HL-60 (cell line): ENCODE data around the gene MPND.

Source experiments
- DNase-seq, 2 experiments: peaks; one replicate each; pipeline ENCODE4 v3.0.0-alpha.2; 2010 to 2020; ENCODE audit warnings: low read depth in 1 of 2, low spot score in 1 of 2
- H3K27ac ChIP-seq: fragments of 250-450 bp; sonication (Bioruptor Pico); replicated peaks from 2 replicates; pipeline ENCODE4 v1.5.1; 2020; ENCODE audit warnings: mild to moderate bottlenecking, moderate library complexity
- H3K27me3 ChIP-seq: fragments of 250-450 bp; sonication (Bioruptor Pico); 2 replicates; pipeline ENCODE4 v1.5.1; 2021; ENCODE audit warnings: mild to moderate bottlenecking, moderate library complexity; ENCODE audit not compliant: insufficient read depth, poor library complexity, severe bottlenecking
- H3K4me3 ChIP-seq: replicated peaks from 2 replicates; pipeline ENCODE4 v1.5.1; 2011; ENCODE audit warnings: mild to moderate bottlenecking, control low read depth, low read length; ENCODE audit not compliant: insufficient read depth
- GABPA ChIP-seq: IDR thresholded peaks from 2 replicates; pipeline ENCODE4 v1.6.1; 2012; ENCODE audit warnings: low read depth
- POLR2AphosphoS5 ChIP-seq: IDR thresholded peaks from 2 replicates; pipeline ENCODE4 v1.6.1; 2012; ENCODE audit warnings: low read depth
- SPI1 ChIP-seq: IDR thresholded peaks from 2 replicates; pipeline ENCODE4 v1.6.1; 2012; ENCODE audit warnings: low read depth, mild to moderate bottlenecking, borderline replicate concordance
- TF ChIP-seq, protein P1 (sequence below): IDR thresholded peaks from one replicate; pipeline ENCODE4 v1.5.1; 2011; ENCODE audit warnings: low read length, control low read depth, inconsistent platforms; ENCODE audit not compliant: insufficient read depth
- TF ChIP-seq, protein P2 (sequence below): IDR thresholded peaks from 2 replicates; pipeline ENCODE4 v1.6.1; 2012; ENCODE audit warnings: low read depth; ENCODE audit not compliant: insufficient replicate concordance

Gene MPND

DNA sequence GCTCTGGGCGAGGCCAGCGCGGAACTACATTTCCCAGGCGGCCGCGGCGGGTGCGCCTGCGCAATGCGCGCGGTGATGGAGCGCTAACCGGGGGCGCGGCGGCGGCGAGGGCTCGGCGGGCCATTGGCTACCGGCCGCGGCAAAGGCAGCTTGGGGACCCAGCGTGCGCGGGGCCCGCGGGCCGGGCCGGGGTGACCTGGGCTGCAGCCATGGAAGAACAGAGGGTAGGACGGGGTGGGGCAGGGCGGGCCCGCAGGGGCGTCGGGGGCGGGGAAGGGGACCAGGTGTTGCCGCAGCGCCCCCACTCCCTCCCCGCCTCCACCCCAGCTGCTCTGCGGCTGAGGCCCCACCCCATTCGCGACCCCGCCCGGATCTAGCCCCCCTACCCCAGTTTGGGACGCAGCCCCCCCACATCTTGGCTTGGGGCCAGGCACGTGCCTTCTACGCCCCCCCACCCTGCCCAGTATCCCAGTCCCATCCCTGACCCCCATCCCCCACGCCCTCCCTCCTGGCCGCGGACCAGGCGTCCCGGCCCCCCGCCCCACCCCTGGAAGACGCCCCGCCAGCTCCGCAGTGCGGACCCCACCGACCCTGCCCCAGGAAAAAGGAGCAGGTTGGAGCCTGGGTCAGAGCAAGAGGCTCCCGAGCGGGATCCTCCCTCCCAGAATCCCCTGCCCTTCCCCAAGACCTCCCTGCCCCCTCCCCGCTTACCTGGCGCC lies 38.7 kb upstream of the MPND start, which contains the start of gene FSD1:
Gene FSD1 (plus strand): TSS at position 61 of the 719 bp plus-strand sequence. CDS start 149 bp downstream, at position 210.
- Histone ChIP-seq H3K27me3 (peaks cover 9% of the 10 kb centered on the region), H3K4me3 (no peak within 1 kb of the TSS), H3K27ac (no peak within 1 kb of the TSS)
- TF ChIP-seq POLR2AphosphoS5 (no peak), SPI1 (no peak), GABPA (no peak)
- TF ChIP-seq, protein P1, sequence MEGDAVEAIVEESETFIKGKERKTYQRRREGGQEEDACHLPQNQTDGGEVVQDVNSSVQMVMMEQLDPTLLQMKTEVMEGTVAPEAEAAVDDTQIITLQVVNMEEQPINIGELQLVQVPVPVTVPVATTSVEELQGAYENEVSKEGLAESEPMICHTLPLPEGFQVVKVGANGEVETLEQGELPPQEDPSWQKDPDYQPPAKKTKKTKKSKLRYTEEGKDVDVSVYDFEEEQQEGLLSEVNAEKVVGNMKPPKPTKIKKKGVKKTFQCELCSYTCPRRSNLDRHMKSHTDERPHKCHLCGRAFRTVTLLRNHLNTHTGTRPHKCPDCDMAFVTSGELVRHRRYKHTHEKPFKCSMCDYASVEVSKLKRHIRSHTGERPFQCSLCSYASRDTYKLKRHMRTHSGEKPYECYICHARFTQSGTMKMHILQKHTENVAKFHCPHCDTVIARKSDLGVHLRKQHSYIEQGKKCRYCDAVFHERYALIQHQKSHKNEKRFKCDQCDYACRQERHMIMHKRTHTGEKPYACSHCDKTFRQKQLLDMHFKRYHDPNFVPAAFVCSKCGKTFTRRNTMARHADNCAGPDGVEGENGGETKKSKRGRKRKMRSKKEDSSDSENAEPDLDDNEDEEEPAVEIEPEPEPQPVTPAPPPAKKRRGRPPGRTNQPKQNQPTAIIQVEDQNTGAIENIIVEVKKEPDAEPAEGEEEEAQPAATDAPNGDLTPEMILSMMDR: no peak
- TF ChIP-seq, protein P2, sequence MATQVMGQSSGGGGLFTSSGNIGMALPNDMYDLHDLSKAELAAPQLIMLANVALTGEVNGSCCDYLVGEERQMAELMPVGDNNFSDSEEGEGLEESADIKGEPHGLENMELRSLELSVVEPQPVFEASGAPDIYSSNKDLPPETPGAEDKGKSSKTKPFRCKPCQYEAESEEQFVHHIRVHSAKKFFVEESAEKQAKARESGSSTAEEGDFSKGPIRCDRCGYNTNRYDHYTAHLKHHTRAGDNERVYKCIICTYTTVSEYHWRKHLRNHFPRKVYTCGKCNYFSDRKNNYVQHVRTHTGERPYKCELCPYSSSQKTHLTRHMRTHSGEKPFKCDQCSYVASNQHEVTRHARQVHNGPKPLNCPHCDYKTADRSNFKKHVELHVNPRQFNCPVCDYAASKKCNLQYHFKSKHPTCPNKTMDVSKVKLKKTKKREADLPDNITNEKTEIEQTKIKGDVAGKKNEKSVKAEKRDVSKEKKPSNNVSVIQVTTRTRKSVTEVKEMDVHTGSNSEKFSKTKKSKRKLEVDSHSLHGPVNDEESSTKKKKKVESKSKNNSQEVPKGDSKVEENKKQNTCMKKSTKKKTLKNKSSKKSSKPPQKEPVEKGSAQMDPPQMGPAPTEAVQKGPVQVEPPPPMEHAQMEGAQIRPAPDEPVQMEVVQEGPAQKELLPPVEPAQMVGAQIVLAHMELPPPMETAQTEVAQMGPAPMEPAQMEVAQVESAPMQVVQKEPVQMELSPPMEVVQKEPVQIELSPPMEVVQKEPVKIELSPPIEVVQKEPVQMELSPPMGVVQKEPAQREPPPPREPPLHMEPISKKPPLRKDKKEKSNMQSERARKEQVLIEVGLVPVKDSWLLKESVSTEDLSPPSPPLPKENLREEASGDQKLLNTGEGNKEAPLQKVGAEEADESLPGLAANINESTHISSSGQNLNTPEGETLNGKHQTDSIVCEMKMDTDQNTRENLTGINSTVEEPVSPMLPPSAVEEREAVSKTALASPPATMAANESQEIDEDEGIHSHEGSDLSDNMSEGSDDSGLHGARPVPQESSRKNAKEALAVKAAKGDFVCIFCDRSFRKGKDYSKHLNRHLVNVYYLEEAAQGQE: no peak
- DNase-seq: no peak

DNA sequence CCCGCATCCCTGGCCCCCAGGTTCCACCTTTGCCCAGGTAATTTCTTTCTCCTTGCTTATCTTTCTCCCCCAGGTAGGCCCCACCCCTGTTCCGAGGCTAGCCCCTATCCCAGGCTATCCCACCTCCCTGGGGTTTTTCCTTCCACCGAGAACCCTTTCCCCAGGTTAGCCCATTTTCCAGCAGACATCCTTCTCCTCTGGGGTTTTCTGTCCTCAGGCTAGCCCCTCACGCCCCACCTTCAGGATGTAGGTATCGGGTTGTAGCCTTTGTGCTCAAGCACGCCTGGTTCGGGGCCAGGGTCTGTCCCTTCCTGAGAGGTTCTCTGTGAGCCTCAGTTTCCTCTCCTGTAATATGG lies 38.1 kb upstream of the MPND start:
- Histone ChIP-seq H3K27ac (no peak overlapping the region), H3K27me3 (peaks cover 9% of the 10 kb centered on the region), H3K4me3 (no peak overlapping the region)
- no peak for TF ChIP-seq SPI1
- TF ChIP-seq, protein P1: no peak
- TF ChIP-seq POLR2AphosphoS5: no peak
- no peak for TF ChIP-seq GABPA
- TF ChIP-seq, protein P2: no peak
- no peak for DNase-seq

DNA sequence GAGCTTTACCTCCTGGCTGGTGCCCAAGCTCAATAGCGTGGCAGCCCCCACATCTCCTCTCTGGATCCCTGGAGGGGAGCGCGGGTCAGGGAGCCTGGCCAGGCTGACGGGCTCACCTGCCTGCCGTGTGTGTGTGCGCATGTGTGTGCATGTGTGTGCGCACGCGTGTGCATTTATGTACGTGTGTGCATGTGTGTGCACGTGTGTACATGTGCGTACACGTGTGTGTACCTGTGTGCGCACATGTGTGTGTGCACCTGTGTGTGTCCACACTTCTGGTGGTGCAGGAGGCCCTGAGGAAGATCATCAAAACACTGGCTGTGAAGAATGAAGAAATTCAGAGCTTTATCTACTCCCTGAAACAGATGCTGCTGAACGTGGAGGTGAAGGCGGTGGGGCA lies 37.7 kb upstream of the MPND start:
- DNase-seq: no peak
- TF ChIP-seq, protein P1: no peak
- no peak for TF ChIP-seq POLR2AphosphoS5
- TF ChIP-seq SPI1: no peak
- TF ChIP-seq, protein P2: no peak
- TF ChIP-seq GABPA: no peak

More for the DNA sequence above, 37.7 kb upstream of the MPND start:
- Histone ChIP-seq H3K27me3 (peaks cover 9% of the 10 kb centered on the region), H3K27ac (no peak overlapping the region), H3K4me3 (no peak overlapping the region)
